HepG2 (cell line): ENCODE measurements around the gene TXNRD1. TPM values are rescaled to one million over a fixed set of nuclear protein-coding genes. Genes with fewer than 3 reads are reported as not detected.

Source experiments
- ATAC-seq: fragments of 200-7000 bp; cut with Tn5 transposase; 3 replicates; pipeline ENCODE4 v1.9.1; 2020; ENCODE audit warnings: mild to moderate bottlenecking, moderate library complexity
- BruUV-seq: library from RNA; stranded (reverse); fragments of 400-500 nt; replicated peaks from 2 replicates; lab custom pipeline; 2021; lab: Mats Ljungman, UMichigan
- CTCF ChIA-PET: fragments of 300-600 bp; formaldehyde crosslinking; extraction: SDS; loops from one replicate; lab custom pipeline; 2021; ENCODE audit warnings: low total read pairs, inconsistent platforms, low intra/inter-chr PET ratio; lab: Yijun Ruan, JAX
- POLR2A ChIA-PET: fragments of 350-600 bp; sonication (Branson Sonifier 250); formaldehyde crosslinking; loops from one replicate; lab custom pipeline; 2020; ENCODE audit warnings: antibody characterized with exemption, inconsistent platforms; lab: Yijun Ruan, JAX
- DNase-seq: peaks from one replicate; pipeline ENCODE4 v3.0.0-alpha.2; 2015; ENCODE audit warnings: low spot score
- FAIRE-seq: peaks from 3 replicates; lab custom pipeline; 2011; peaks lifted over from hg19 to GRCh38; lab: Jason Lieb, UNC
- H2AFZ ChIP-seq: one replicate; pipeline ENCODE4 v1.6.1; 2011; ENCODE audit warnings: low read length, inconsistent platforms
- H3K27ac ChIP-seq: fragments of 300-600 bp; 3 replicates; pipeline ENCODE4 v1.8.0; 2011; ENCODE audit warnings: mixed run types, mild to moderate bottlenecking, mixed read lengths, low read length, inconsistent platforms; ENCODE audit not compliant: insufficient read depth; ENCODE audit errors: extremely low read length
- H3K27me3 ChIP-seq, 2 experiments: fragments of 200-600 bp in 1 of 2; 2 replicates in 1 of 2; 3 replicates in 1 of 2; pipeline versions ENCODE4 v1.6.0 to v1.8.0; 2011; ENCODE audit warnings: low read length in 2 of 2, mild to moderate bottlenecking in 2 of 2, moderate library complexity in 2 of 2, inconsistent platforms in 1 of 2; ENCODE audit not compliant: insufficient read depth in 2 of 2, control insufficient read depth in 1 of 2
- H3K36me3 ChIP-seq, 2 experiments: fragments of 200-600 bp in 1 of 2; replicated peaks in 1 of 2; 2 replicates in 1 of 2; 3 replicates in 1 of 2; pipeline versions ENCODE4 v1.5.1 to v1.8.0; 2011; ENCODE audit warnings: low read length in 2 of 2, inconsistent platforms in 1 of 2; ENCODE audit not compliant: insufficient read depth in 2 of 2, control insufficient read depth in 1 of 2
- H3K4me1 ChIP-seq: 2 replicates; pipeline ENCODE4 v1.5.1; 2012; ENCODE audit warnings: low read length, inconsistent platforms; ENCODE audit not compliant: insufficient read depth
- H3K4me2 ChIP-seq: 2 replicates; pipeline ENCODE4 v1.6.0; 2011; ENCODE audit warnings: low read depth, low read length, inconsistent platforms
- H3K4me3 ChIP-seq, 3 experiments: fragments of 200-600 bp in 1 of 3; sonication (generic), shearing (Covaris generic) in 1 of 3; replicated peaks in 1 of 3; 2 replicates each; pipeline ENCODE4 v1.5.1; 2011 to 2016; ENCODE audit warnings: low read length in 3 of 3, inconsistent platforms in 2 of 3, low read depth in 2 of 3, mild to moderate bottlenecking in 2 of 3, control low read depth in 1 of 3, mixed read lengths in 1 of 3; ENCODE audit not compliant: insufficient read depth in 1 of 3
- H3K79me2 ChIP-seq: one replicate; pipeline ENCODE4 v1.6.1; 2011; ENCODE audit warnings: low read length, inconsistent platforms; ENCODE audit not compliant: insufficient read depth
- H3K9ac ChIP-seq: 2 replicates; pipeline ENCODE4 v1.6.0; 2011; ENCODE audit warnings: mild to moderate bottlenecking, low read depth, low read length, inconsistent platforms; ENCODE audit not compliant: insufficient read depth
- H3K9me3 ChIP-seq: 2 replicates; pipeline ENCODE4 v1.5.1; 2012; ENCODE audit warnings: mild to moderate bottlenecking, low read length
- H4K20me1 ChIP-seq: 2 replicates; pipeline ENCODE4 v1.6.0; 2011; ENCODE audit warnings: inconsistent platforms, mild to moderate bottlenecking, low read length, moderate library complexity; ENCODE audit not compliant: insufficient read depth
- ADNP ChIP-seq: sonication (generic); formaldehyde crosslinking; IDR thresholded peaks from 2 replicates; pipeline ENCODE4 v1.4.0; 2020; ENCODE audit warnings: missing genetic modification reagents
- NFYB ChIP-seq: sonication (generic); formaldehyde crosslinking; IDR thresholded peaks from 2 replicates; pipeline ENCODE4 v1.4.0; 2020; ENCODE audit warnings: missing genetic modification reagents
- PLRG1 ChIP-seq: fragments of 450-650 bp; conservative IDR thresholded peaks from 2 replicates; pipeline ENCODE4 v1.6.1; 2016
- TCF7L2 ChIP-seq: IDR thresholded peaks from 2 replicates; pipeline ENCODE4 v1.6.1; 2011; ENCODE audit warnings: mild to moderate bottlenecking, low read depth, low read length, moderate library complexity
- TEAD3 ChIP-seq: optimal IDR thresholded peaks from 2 replicates; pipeline ENCODE3; 2016; ENCODE audit warnings: borderline replicate concordance
- ZBTB7A ChIP-seq: sonication (generic); formaldehyde crosslinking; IDR thresholded peaks from 2 replicates; pipeline ENCODE4 v1.8.0; 2022; ENCODE audit warnings: mild to moderate bottlenecking, missing genetic modification reagents
- ZNF44 ChIP-seq: sonication (generic); formaldehyde crosslinking; IDR thresholded peaks from 2 replicates; pipeline ENCODE4 v1.5.1; 2020; ENCODE audit warnings: mild to moderate bottlenecking, missing genetic modification reagents
- ZNF766 ChIP-seq: sonication (generic); formaldehyde crosslinking; IDR thresholded peaks from 2 replicates; pipeline ENCODE4 v1.5.0; 2020; ENCODE audit warnings: missing genetic modification reagents, borderline replicate concordance
- ZNF780A ChIP-seq: sonication (generic); formaldehyde crosslinking; IDR thresholded peaks from 2 replicates; pipeline ENCODE4 v1.8.0; 2022; ENCODE audit warnings: mild to moderate bottlenecking, missing genetic modification reagents, moderate library complexity
- WGBS: methylation state at CpG from one replicate; pipeline ENCODE4 v1.1.6; 2017; ENCODE audit warnings: low lambda C conversion rate; 5-methylcytosine and 5-hydroxymethylcytosine counted together
- in situ Hi-C: cut with HindIII; loops from 2 replicates; pipeline ENCODE4 v1.10.0; 2017; ENCODE audit warnings: low pct_unique_long_range_greater_than_20kb; ENCODE audit not compliant: extremely low pct_ligation_motif_present
- intact Hi-C: fragments of 100-400 bp; cut with micrococcal nuclease; formaldehyde crosslinking; loops from one replicate; pipeline ENCODE4 v1.10.0; 2022; ENCODE audit not compliant: unreplicated experiment
- polyA plus RNA-seq, 8 experiments: library from polyadenylated mRNA; depleted of rRNA in 3 of 8; stranded (reverse) in 7 of 8; unstranded in 1 of 8; fragments of >200 nt; fragmentation: Illumina TruSeq in 4 of 8; extraction: Trizol in 4 of 8; gene quantifications; 2 replicates each; pipeline versions ENCODE4 v1.2.1 to v1.2.3, GENCODE V29; 2011 to 2016; ENCODE audit warnings: low read depth in 4 of 8, missing spikeins in 1 of 8, mixed read lengths in 1 of 8; ENCODE audit not compliant: insufficient read depth in 1 of 8
- total RNA-seq, 5 experiments: library from RNA; depleted of rRNA; stranded (reverse); fragments of >200 nt; fragmentation: Illumina TruSeq; extraction: Trizol; gene quantifications; 2 replicates each; pipeline ENCODE4 v1.2.3, GENCODE V29; 2016; ENCODE audit warnings: low read depth in 1 of 5
- TF ChIP-seq, protein P1 (sequence below): sonication (generic); formaldehyde crosslinking; IDR thresholded peaks from 2 replicates; pipeline ENCODE4 v1.4.0; 2020; ENCODE audit warnings: low read depth, mild to moderate bottlenecking, missing genetic modification reagents

TXNRD1 gene
- total and polyA plus RNA-seq, 2 of the 13 experiments (the other 11 are each of a cell fraction or from before 2014, with no cell fraction given), result 54.0 to 190 TPM

- TF ChIP-seq NFYB (CRISPR knock-in tag) (no peak), PLRG1 (no peak), ZNF766 (no peak)
Observed at GRCh38 chr12:104182144-104182543, 33.4 kb upstream of the TXNRD1 start (continued).

GRCh38 chr12:104182621-104183378, 32.8 kb upstream of the TXNRD1 start:
- no TSS peak for BruUV-seq
- Histone ChIP-seq H4K20me1 (no peaks in the 10 kb centered on the region), H3K4me3 (no peak overlapping the region), H3K27ac (no peak overlapping the region), H3K36me3 (no peaks in the 10 kb centered on the region), H3K4me1 (peaks cover 13% of the 10 kb centered on the region), H3K27me3 (no peaks in the 10 kb centered on the region), H3K79me2 (no peaks in the 10 kb centered on the region), H3K9me3 (no peaks in the 10 kb centered on the region), H2AFZ (no peak overlapping the region), H3K4me2 (no peak overlapping the region), H3K9ac (no peak overlapping the region)
- DNase-seq (no peak), FAIRE-seq (no peak), ATAC-seq (no peak)
- intact Hi-C loops (no loop called here), in situ Hi-C loops (no loop called here)
- no peak for TF ChIP-seq ADNP (CRISPR knock-in tag)
- no peak for TF ChIP-seq ZNF780A (CRISPR knock-in tag)
- TF ChIP-seq TCF7L2, result no peak
- TF ChIP-seq, protein P1, sequence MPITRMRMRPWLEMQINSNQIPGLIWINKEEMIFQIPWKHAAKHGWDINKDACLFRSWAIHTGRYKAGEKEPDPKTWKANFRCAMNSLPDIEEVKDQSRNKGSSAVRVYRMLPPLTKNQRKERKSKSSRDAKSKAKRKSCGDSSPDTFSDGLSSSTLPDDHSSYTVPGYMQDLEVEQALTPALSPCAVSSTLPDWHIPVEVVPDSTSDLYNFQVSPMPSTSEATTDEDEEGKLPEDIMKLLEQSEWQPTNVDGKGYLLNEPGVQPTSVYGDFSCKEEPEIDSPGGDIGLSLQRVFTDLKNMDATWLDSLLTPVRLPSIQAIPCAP, result no peak
- TF ChIP-seq ZNF44, result no peak
- no peak for TF ChIP-seq TEAD3 (CRISPR knock-in tag)
- no peak for TF ChIP-seq ZBTB7A (CRISPR knock-in tag)
- CTCF ChIA-PET, result no interaction called here
- 36% methylated on average over 5 of the region's 5 CpGs for WGBS
- POLR2A ChIA-PET, result no interaction called here
